Measurements from ENCODE around the gene AAGAB. TPM values are rescaled to one million over a fixed set of nuclear protein-coding genes. Genes with fewer than 3 reads are reported as not detected.

Gene AAGAB
- total RNA-seq, 1 donor from 2014 or later = 68.0 TPM

DNA sequence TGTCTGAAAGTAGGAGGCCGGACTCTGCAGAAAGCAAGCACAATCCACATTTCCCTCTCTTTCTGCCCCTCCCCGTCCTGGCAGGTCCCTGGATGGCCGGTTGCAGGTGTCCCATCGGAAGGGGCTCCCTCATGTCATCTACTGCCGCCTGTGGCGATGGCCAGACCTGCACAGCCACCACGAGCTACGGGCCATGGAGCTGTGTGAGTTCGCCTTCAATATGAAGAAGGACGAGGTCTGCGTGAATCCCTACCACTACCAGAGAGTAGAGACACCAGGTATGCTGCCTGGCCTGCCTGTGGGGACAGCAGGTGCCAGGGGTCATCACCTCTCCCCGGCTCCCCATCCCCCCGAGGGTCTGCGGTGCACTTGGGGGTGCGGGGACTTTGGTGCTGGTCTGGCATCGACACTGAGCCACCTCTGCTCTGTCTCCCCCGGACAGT, 89.6 kb downstream of the AAGAB start:
- Mint-ChIP-seq H3K27ac (peak overlapping the region; percentile 66), H3K4me3 (no peak overlapping the region), H3K4me1 (peaks cover 51% of the 10 kb centered on the region), H3K36me3 (peaks cover 23% of the 10 kb centered on the region), H3K27me3 (ENCODE audit: insufficient read depth, low read depth) (peaks cover 7% of the 10 kb centered on the region), H3K9me3 (no peaks in the 10 kb centered on the region)
- Histone ChIP-seq H3K79me2 (ENCODE audit: low read depth) (peaks cover 11% of the 10 kb centered on the region), H3K9me3 (ENCODE audit: low read depth) (no peaks in the 10 kb centered on the region), H3K27ac (no peak overlapping the region), H3K4me3 (no peak overlapping the region), H3F3A (ENCODE audit: low read depth) (peaks cover 8% of the 10 kb centered on the region), H4K20me1 (ENCODE audit: low read depth) (peaks cover 26% of the 10 kb centered on the region), H3K36me3 (no peaks in the 10 kb centered on the region), H2AFZ (replicated peaks) (no peak overlapping the region), H3K27me3 (no peaks in the 10 kb centered on the region), H3K9ac (no peak overlapping the region), H3K4me2 (no peak overlapping the region), H3K4me1 (peaks cover 18% of the 10 kb centered on the region)
- DNase-seq (ENCODE audit: low spot score) = peak; percentile 64
- no peak for TF ChIP-seq EZH2phosphoT487 (IDR thresholded peaks at IDR 0.05)
- TF ChIP-seq, protein P1, sequence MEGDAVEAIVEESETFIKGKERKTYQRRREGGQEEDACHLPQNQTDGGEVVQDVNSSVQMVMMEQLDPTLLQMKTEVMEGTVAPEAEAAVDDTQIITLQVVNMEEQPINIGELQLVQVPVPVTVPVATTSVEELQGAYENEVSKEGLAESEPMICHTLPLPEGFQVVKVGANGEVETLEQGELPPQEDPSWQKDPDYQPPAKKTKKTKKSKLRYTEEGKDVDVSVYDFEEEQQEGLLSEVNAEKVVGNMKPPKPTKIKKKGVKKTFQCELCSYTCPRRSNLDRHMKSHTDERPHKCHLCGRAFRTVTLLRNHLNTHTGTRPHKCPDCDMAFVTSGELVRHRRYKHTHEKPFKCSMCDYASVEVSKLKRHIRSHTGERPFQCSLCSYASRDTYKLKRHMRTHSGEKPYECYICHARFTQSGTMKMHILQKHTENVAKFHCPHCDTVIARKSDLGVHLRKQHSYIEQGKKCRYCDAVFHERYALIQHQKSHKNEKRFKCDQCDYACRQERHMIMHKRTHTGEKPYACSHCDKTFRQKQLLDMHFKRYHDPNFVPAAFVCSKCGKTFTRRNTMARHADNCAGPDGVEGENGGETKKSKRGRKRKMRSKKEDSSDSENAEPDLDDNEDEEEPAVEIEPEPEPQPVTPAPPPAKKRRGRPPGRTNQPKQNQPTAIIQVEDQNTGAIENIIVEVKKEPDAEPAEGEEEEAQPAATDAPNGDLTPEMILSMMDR (IDR thresholded peaks at IDR 0.05) = peak; percentile 40

DNA sequence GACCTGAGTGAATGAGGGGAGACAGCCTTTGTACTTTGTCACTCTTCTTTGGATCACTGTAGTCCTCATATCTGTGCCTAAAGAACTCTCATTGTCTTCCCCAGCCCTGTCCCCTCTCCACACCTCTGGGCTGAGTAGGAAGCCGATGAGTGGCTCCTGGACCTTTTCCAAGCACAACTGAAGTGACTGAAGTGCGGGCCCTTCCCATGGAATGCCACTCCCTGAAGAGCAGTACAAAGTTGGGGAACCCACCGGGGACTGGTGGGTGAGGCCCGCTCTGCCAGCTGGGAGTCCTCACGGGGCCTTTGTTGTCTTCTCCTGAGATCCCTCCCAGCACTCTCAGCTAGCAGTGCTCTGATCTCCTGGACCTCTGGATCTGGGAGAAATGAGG, 90.1 kb downstream of the AAGAB start:
- H3K9me3 Mint-ChIP-seq = no peaks in the 10 kb centered on the region
- peaks cover 51% of the 10 kb centered on the region for H3K4me1 Mint-ChIP-seq
- Histone ChIP-seq H3K4me3 (no peak overlapping the region), H3K9ac (no peak overlapping the region), H4K20me1 (ENCODE audit: low read depth) (peaks cover 26% of the 10 kb centered on the region), H3K79me2 (ENCODE audit: low read depth) (peaks cover 11% of the 10 kb centered on the region), H3K4me2 (no peak overlapping the region), H3K36me3 (no peaks in the 10 kb centered on the region), H2AFZ (replicated peaks) (no peak overlapping the region), H3K27me3 (no peaks in the 10 kb centered on the region), H3K9me3 (ENCODE audit: low read depth) (no peaks in the 10 kb centered on the region), H3K4me1 (peaks cover 18% of the 10 kb centered on the region), H3F3A (ENCODE audit: low read depth) (peaks cover 8% of the 10 kb centered on the region), H3K27ac (no peak overlapping the region)
- peaks cover 7% of the 10 kb centered on the region for H3K27me3 Mint-ChIP-seq (ENCODE audit: insufficient read depth, low read depth)
- peaks cover 24% of the 10 kb centered on the region for H3K36me3 Mint-ChIP-seq
- DNase-seq (ENCODE audit: low spot score) = no peak
- no peak overlapping the region for H3K4me3 Mint-ChIP-seq
- peak overlapping the region; percentile 66 for H3K27ac Mint-ChIP-seq
- TF ChIP-seq EZH2phosphoT487 (IDR thresholded peaks at IDR 0.05) (no peak), EZH2 (IDR thresholded peaks at IDR 0.05) (no peak)
- TF ChIP-seq, protein P1 (IDR thresholded peaks at IDR 0.05) = no peak

DNA sequence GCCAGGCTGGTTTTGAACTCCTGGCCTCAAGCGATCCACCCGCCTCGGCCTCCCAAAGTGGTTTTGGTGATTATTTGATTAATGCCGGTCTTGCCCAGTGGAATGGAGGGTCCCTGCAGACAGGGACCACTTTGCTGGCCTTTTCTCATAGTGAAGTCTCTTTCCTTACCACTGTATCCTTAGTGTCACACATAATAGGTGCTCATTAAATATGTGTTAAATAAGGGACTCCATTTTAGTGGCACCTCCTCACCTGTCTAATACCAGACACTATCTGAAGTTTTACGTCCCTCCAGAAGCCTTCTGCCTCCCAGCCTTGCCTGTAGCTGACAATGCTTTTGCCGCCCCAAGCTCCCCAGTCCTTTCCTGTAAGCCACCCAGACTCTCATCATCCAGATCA, 91.3 kb downstream of the AAGAB start:
- no peaks in the 10 kb centered on the region for H3K36me3 ChIP-seq
- no peak for TF ChIP-seq EZH2phosphoT487 (IDR thresholded peaks at IDR 0.05)
- TF ChIP-seq EZH2 (IDR thresholded peaks at IDR 0.05) = no peak
- TF ChIP-seq, protein P1 (IDR thresholded peaks at IDR 0.05) = no peak
- H3K36me3 Mint-ChIP-seq = peaks cover 18% of the 10 kb centered on the region
- no peaks in the 10 kb centered on the region for H3K9me3 ChIP-seq (ENCODE audit: low read depth)
- no peak for DNase-seq (ENCODE audit: low spot score)
- peaks cover 45% of the 10 kb centered on the region for H3K4me1 Mint-ChIP-seq
- no peak overlapping the region for H2AFZ ChIP-seq (replicated peaks)
- peaks cover 26% of the 10 kb centered on the region for H4K20me1 ChIP-seq (ENCODE audit: low read depth)
- H3K27ac Mint-ChIP-seq = no peak overlapping the region
- H3K27ac ChIP-seq = no peak overlapping the region
- H3K79me2 ChIP-seq (ENCODE audit: low read depth) = peaks cover 11% of the 10 kb centered on the region
- H3K4me2 ChIP-seq = no peak overlapping the region
- H3K9ac ChIP-seq = no peak overlapping the region
- H3K9me3 Mint-ChIP-seq = no peaks in the 10 kb centered on the region
- H3K4me3 ChIP-seq = no peak overlapping the region
- H3K27me3 Mint-ChIP-seq (ENCODE audit: insufficient read depth, low read depth) = peaks cover 7% of the 10 kb centered on the region
- no peak overlapping the region for H3K4me3 Mint-ChIP-seq
- H3F3A ChIP-seq (ENCODE audit: low read depth) = peaks cover 8% of the 10 kb centered on the region
- peaks cover 18% of the 10 kb centered on the region for H3K4me1 ChIP-seq
- no peaks in the 10 kb centered on the region for H3K27me3 ChIP-seq
